RWPE2 (cell line): ENCODE measurements around the gene THRB.

Experiments
- ATAC-seq: fragments of 200-7000 bp; cut with Tn5 transposase; 3 replicates; pipeline ENCODE4 v1.9.1; 2021; ENCODE audit warnings: low read depth
- DNase-seq: peaks from one replicate; pipeline ENCODE4 v3.0.0-alpha.2; 2020; ENCODE audit warnings: low spot score
- H3K27ac ChIP-seq: fragments of 450-650 bp; 2 replicates; pipeline ENCODE4 v1.5.1; 2017; ENCODE audit warnings: mild to moderate bottlenecking; ENCODE audit not compliant: poor library complexity, severe bottlenecking
- H3K27me3 ChIP-seq: fragments of 250-450 bp; sonication (Bioruptor Pico); 2 replicates; pipeline ENCODE4 v1.5.1; 2021; ENCODE audit warnings: mild to moderate bottlenecking, moderate library complexity; ENCODE audit not compliant: insufficient read depth, poor library complexity, severe bottlenecking
- H3K36me3 ChIP-seq: fragments of 250-450 bp; sonication (Bioruptor Pico); 2 replicates; pipeline ENCODE4 v1.5.1; 2020; ENCODE audit warnings: low read depth, mild to moderate bottlenecking, moderate library complexity
- H3K4me1 ChIP-seq: fragments of 250-450 bp; sonication (Bioruptor Pico); 2 replicates; pipeline ENCODE4 v1.5.1; 2021; ENCODE audit warnings: mild to moderate bottlenecking, moderate library complexity; ENCODE audit not compliant: insufficient read depth, poor library complexity, severe bottlenecking
- H3K4me3 ChIP-seq: fragments of 250-450 bp; sonication (Bioruptor Pico); 2 replicates; pipeline ENCODE4 v1.5.1; 2021; ENCODE audit warnings: mild to moderate bottlenecking, moderate library complexity; ENCODE audit not compliant: severe bottlenecking
- H3K9me3 ChIP-seq: fragments of 250-450 bp; sonication (Bioruptor Pico); 2 replicates; pipeline ENCODE4 v1.5.1; 2021; ENCODE audit warnings: mild to moderate bottlenecking, moderate library complexity; ENCODE audit not compliant: severe bottlenecking
- TF ChIP-seq, protein P1 (sequence below): fragments of 450-650 bp; IDR thresholded peaks from one replicate; pipeline ENCODE4 v1.5.1; 2017; ENCODE audit warnings: mild to moderate bottlenecking, moderate library complexity; ENCODE audit not compliant: poor library complexity, severe bottlenecking

THRB gene

DNA sequence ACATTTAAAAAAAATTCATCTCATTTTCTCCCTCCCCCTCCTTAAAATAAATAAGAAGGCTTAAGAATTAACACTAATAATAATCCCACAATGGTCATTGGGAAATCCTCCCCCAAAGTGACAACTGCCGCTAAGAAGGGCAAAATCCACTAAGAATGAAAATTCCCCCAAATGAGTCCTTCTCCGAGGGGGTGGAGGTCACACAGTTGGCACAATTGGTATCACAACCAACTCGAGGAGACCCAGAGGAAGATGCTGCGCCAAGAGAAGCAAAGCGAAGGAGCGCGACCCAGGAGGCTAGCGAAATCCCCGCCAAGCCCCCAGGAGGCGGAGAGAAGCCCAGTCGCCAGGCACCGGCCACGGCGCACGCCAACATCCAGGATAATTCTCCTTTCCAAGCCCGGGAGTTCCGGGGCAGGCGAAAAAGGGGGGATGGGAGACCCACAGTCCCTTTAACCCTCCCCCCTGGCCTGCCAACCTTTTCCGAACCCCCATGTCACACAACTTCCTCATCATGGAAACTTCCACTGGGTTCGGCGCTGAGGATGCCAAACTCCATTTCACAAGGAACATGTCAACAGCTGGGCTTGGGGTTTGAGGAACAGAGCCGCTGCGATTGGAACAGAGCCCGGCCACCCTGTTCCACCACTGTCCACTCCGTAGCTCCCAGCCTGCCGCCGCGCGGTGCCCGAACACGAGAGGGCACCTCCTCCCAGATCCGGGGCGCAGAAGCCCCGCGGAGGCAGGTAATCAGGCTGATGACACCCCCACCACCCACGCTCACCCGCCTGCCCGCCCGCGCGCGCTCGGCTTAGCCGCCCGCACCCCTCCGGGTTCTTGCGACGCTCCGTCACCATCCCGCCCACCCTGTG lies 668 bp downstream of the THRB start:
- H3K27me3 ChIP-seq: no peaks in the 10 kb centered on the region
- TF ChIP-seq, protein P1, sequence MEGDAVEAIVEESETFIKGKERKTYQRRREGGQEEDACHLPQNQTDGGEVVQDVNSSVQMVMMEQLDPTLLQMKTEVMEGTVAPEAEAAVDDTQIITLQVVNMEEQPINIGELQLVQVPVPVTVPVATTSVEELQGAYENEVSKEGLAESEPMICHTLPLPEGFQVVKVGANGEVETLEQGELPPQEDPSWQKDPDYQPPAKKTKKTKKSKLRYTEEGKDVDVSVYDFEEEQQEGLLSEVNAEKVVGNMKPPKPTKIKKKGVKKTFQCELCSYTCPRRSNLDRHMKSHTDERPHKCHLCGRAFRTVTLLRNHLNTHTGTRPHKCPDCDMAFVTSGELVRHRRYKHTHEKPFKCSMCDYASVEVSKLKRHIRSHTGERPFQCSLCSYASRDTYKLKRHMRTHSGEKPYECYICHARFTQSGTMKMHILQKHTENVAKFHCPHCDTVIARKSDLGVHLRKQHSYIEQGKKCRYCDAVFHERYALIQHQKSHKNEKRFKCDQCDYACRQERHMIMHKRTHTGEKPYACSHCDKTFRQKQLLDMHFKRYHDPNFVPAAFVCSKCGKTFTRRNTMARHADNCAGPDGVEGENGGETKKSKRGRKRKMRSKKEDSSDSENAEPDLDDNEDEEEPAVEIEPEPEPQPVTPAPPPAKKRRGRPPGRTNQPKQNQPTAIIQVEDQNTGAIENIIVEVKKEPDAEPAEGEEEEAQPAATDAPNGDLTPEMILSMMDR: no peak
- H3K9me3 ChIP-seq: no peaks in the 10 kb centered on the region
- ATAC-seq: peak; percentile 32
- peak overlapping the region; percentile 67 for H3K27ac ChIP-seq
- H3K4me1 ChIP-seq: peaks cover 22% of the 10 kb centered on the region
- H3K36me3 ChIP-seq: no peaks in the 10 kb centered on the region
- DNase-seq: peak; percentile 62
- peak overlapping the region; percentile 89 for H3K4me3 ChIP-seq

- DNase-seq (no peak), ATAC-seq (no peak)
- Histone ChIP-seq H3K36me3 (no peaks in the 10 kb centered on the region), H3K27me3 (no peaks in the 10 kb centered on the region), H3K9me3 (no peaks in the 10 kb centered on the region), H3K27ac (peak overlapping the region; percentile 67), H3K4me3 (peak overlapping the region; percentile 89), H3K4me1 (peaks cover 25% of the 10 kb centered on the region)
- TF ChIP-seq, protein P1: no peak
Measured at GRCh38 chr3:24492971-24493551, 1.6 kb downstream of the THRB start.

DNA sequence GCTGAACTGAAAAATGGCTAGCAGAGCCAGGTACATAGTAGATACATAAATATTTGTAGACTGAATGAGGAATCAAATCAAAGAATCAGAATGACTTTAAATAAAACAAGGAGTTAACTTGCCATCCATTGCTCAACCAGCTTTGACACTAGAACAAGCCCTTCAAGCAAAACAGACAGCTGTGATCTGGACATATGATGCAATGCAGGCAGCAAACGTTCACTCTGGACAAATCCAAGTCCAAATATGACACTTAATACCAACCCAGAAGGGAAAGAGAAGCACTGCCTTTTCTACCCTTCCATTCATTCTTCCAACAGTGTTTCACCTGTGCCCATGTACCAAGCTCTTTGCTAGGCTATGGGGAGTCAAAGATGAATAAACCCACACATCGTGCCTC lies 4.5 kb downstream of the THRB start:
- TF ChIP-seq, protein P1: no peak
- H3K4me3 ChIP-seq: no peak overlapping the region
- no peaks in the 10 kb centered on the region for H3K36me3 ChIP-seq
- H3K4me1 ChIP-seq: peaks cover 34% of the 10 kb centered on the region
- no peak overlapping the region for H3K27ac ChIP-seq
- no peaks in the 10 kb centered on the region for H3K27me3 ChIP-seq
- no peak for ATAC-seq
- H3K9me3 ChIP-seq: no peaks in the 10 kb centered on the region
- DNase-seq: no peak

DNA sequence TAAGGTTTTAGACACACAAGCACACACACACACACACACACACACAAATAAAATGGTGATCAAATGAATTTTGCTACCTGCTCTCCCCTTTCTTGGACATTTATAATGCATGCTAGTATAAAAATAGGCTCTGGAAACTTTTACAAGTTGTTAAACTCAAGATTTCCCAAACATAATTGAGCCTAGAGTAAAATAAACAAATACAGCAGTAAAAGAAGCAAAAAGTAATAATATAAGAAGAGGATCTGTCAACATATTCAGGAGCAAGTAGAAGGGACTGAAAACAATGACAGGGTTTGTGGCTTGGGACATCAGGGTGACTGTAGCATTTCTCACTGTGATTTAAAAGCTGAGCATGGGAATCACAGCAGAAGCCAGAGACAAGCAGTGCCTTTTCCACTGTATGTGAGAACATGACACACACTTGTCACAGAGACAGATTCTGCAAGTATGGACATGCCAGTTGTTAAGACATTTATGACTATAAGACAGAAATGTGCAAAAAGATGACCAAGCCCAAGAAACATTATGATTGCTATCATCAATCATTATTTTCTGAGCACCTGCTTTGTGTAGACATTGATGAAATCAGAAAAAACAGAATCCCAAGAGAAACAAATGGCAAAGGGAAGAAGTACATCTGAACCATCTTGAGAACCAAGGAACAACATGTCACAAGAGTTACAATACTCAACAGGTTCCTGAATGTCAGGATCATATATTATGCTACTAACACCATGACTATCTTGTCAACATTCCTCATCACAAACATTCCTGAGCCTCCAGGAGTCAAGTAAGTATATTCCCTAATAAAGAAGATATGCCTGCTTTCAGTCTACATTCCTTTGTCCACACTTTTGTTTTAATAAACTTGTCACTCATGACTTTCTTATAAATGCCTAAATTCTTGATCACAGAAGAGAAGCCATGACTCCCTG lies 7.1 kb downstream of the THRB start:
- TF ChIP-seq, protein P1: no peak
- Histone ChIP-seq H3K4me3 (no peak overlapping the region), H3K27me3 (no peaks in the 10 kb centered on the region), H3K9me3 (no peaks in the 10 kb centered on the region), H3K4me1 (peaks cover 23% of the 10 kb centered on the region), H3K36me3 (no peaks in the 10 kb centered on the region), H3K27ac (no peak overlapping the region)
- DNase-seq: no peak
- ATAC-seq: peak; percentile 60
